RKO (cell line): ENCODE results near the gene UBE2O.

Experiments used
- DNase-seq: peaks from one replicate; pipeline ENCODE4 v3.0.0-alpha.2; 2016; ENCODE audit warnings: low spot score

The UBE2O gene

GRCh38 chr17:76414334-76415295, 38.3 kb downstream of the UBE2O start:
- DNase-seq = no peak

GRCh38 chr17:76411247-76411646, 41.7 kb downstream of the UBE2O start:
- no peak for DNase-seq

GRCh38 chr17:76410328-76410965, 42.5 kb downstream of the UBE2O start:
- no peak for DNase-seq

GRCh38 chr17:76408037-76408849, 44.7 kb downstream of the UBE2O start:
- DNase-seq = no peak

GRCh38 chr17:76407509-76407908, 45.4 kb downstream of the UBE2O start:
- no peak for DNase-seq

GRCh38 chr17:76405967-76406647, 46.8 kb downstream of the UBE2O start:
- DNase-seq = no peak

GRCh38 chr17:76405607-76405966, 47.4 kb downstream of the UBE2O start:
- no peak for DNase-seq

GRCh38 chr17:76404976-76405563, 47.9 kb downstream of the UBE2O start:
- DNase-seq = no peak

- DNase-seq = no peak
Observed at GRCh38 chr17:76404256-76404655, 48.7 kb downstream of the UBE2O start.

- DNase-seq = no peak
Observed at GRCh38 chr17:76402711-76403110, 50.2 kb downstream of the UBE2O start.

GRCh38 chr17:76399175-76400172, 53.5 kb downstream of the UBE2O start:
- no peak for DNase-seq

GRCh38 chr17:76398523-76399174, 54.3 kb downstream of the UBE2O start:
- DNase-seq = no peak

GRCh38 chr17:76397687-76398522, 55.0 kb downstream of the UBE2O start:
- DNase-seq = peak; percentile 82

GRCh38 chr17:76397184-76397583, 55.8 kb downstream of the UBE2O start:
- DNase-seq = no peak

- no peak for DNase-seq
Observed at GRCh38 chr17:76395980-76396379, 57.0 kb downstream of the UBE2O start.

- no peak for DNase-seq
Observed at GRCh38 chr17:76394166-76394565, 58.8 kb downstream of the UBE2O start.

GRCh38 chr17:76391200-76391715, 61.7 kb downstream of the UBE2O start:
- no peak for DNase-seq

- no peak for DNase-seq
Observed at GRCh38 chr17:76390003-76390421, 62.9 kb downstream of the UBE2O start.
